Uterus (tissue), 4 donors: ENCODE results near the gene DMXL1. TPM values are rescaled to one million over a fixed set of nuclear protein-coding genes. Genes with fewer than 3 reads are reported as not detected.

Source experiments
- DNase-seq, 2 donors: peaks; one replicate each; pipeline ENCODE4 v3.0.0-alpha.2; 2019 to 2020
- H3K27ac ChIP-seq, 2 donors: fragments of 200-600 bp; sonication (generic); 1 replicate in 1 of 2; 2 replicates in 1 of 2; pipeline ENCODE4 v1.5.1; 2016 to 2018
- H3K27me3 ChIP-seq, 2 donors: fragments of 200-600 bp; sonication (generic); one replicate each; pipeline ENCODE4 v1.5.1; 2018 to 2019; ENCODE audit warnings: control low read depth in 1 of 2
- H3K36me3 ChIP-seq, 2 donors: fragments of 200-600 bp; sonication (generic); one replicate each; pipeline ENCODE4 v1.5.1; 2019; ENCODE audit warnings: control low read depth in 1 of 2
- H3K4me1 ChIP-seq, 2 donors: fragments of 200-600 bp; sonication (generic); one replicate each; pipeline ENCODE4 v1.5.1; 2018 to 2019; ENCODE audit warnings: control low read depth in 1 of 2
- H3K4me3 ChIP-seq, 2 donors: fragments of 200-600 bp; sonication (generic); 1 replicate in 1 of 2; 2 replicates in 1 of 2; pipeline ENCODE4 v1.5.1; 2018 to 2019; ENCODE audit warnings: mild to moderate bottlenecking in 1 of 2
- H3K9me3 ChIP-seq, 2 donors: fragments of 200-600 bp; sonication (generic); one replicate each; pipeline ENCODE4 v1.5.1; 2019; ENCODE audit warnings: control low read depth in 1 of 2
- POLR2A ChIP-seq, 2 donors: fragments of 450-650 bp; IDR thresholded peaks; one replicate each; pipeline ENCODE4 v1.6.1; 2016; ENCODE audit warnings: antibody characterized with exemption in 2 of 2, mild to moderate bottlenecking in 1 of 2, moderate library complexity in 1 of 2
- intact Hi-C: fragments of 100-400 bp; cut with DNase I; formaldehyde crosslinking; loops from one replicate; pipeline ENCODE4 v1.15.1; 2023; ENCODE audit warnings: low total_unique reads
- total RNA-seq, 4 donors: library from RNA; depleted of rRNA in 3 of 4; stranded (reverse); fragments of >200 nt in 3 of 4; gene quantifications; one replicate each; pipeline versions ENCODE4 v1.1.0 to v1.2.4, GENCODE V29; 2014 to 2023
- TF ChIP-seq, protein P1 (sequence below), 4 experiments: fragments of 200-600 bp in 2 of 4; fragments of 450-650 bp in 2 of 4; sonication (generic) in 2 of 4; IDR thresholded peaks; one replicate each; pipeline ENCODE4 v1.5.1; 2016 to 2019; ENCODE audit warnings: antibody characterized with exemption in 4 of 4, mild to moderate bottlenecking in 2 of 4, moderate library complexity in 1 of 4
- donor health status: DM: yes; HTN: yes; CAD: no.

The DMXL1 gene
- total RNA-seq, 4 donors from 2014 or later: 24.4 to 119 (median 56.1) TPM

DNA sequence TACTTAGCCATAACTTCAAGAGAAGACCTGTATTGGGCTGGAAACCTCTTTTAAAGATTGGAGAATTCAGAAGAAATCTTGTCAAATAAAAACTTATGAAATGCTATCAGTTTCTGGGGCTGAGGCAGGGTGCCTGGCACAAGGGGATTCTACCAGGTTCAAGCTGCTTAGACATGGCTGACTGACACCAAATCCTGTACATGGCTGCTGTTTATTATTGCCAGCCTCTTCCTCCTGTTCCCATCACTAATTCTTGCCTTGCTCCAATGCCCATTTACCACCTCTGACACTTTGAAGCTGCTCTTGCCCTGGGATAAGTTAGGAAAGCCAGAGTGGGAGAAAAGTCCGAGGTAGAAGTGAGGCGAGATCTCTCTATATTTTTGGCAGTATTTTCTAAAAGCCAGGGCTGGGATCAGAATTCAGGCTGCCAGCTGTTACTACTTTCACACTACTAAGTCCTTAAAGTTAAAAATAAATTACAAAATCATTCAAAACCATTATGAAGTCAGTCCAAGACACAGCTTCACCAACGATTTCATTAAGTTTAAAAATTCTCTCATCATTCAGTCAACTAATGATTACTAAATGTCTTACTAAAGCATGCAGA, 218.7 kb downstream of the DMXL1 start:
- no peak overlapping the region for H3K27ac ChIP-seq
- no peaks in the 10 kb centered on the region for H3K36me3 ChIP-seq
- H3K27me3 ChIP-seq: no peaks in the 10 kb centered on the region
- no peak overlapping the region for H3K4me3 ChIP-seq
- DNase-seq: no peak
- TF ChIP-seq, protein P1, sequence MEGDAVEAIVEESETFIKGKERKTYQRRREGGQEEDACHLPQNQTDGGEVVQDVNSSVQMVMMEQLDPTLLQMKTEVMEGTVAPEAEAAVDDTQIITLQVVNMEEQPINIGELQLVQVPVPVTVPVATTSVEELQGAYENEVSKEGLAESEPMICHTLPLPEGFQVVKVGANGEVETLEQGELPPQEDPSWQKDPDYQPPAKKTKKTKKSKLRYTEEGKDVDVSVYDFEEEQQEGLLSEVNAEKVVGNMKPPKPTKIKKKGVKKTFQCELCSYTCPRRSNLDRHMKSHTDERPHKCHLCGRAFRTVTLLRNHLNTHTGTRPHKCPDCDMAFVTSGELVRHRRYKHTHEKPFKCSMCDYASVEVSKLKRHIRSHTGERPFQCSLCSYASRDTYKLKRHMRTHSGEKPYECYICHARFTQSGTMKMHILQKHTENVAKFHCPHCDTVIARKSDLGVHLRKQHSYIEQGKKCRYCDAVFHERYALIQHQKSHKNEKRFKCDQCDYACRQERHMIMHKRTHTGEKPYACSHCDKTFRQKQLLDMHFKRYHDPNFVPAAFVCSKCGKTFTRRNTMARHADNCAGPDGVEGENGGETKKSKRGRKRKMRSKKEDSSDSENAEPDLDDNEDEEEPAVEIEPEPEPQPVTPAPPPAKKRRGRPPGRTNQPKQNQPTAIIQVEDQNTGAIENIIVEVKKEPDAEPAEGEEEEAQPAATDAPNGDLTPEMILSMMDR (IDR thresholded peaks at IDR 0.05): no peak
- no peak for TF ChIP-seq POLR2A (IDR thresholded peaks at IDR 0.05)
- peaks cover 5 to 6% of the 10 kb centered on the region in 2 donors for H3K4me1 ChIP-seq
- intact Hi-C loops: no loop called here
- no peaks in the 10 kb centered on the region for H3K9me3 ChIP-seq

DNA sequence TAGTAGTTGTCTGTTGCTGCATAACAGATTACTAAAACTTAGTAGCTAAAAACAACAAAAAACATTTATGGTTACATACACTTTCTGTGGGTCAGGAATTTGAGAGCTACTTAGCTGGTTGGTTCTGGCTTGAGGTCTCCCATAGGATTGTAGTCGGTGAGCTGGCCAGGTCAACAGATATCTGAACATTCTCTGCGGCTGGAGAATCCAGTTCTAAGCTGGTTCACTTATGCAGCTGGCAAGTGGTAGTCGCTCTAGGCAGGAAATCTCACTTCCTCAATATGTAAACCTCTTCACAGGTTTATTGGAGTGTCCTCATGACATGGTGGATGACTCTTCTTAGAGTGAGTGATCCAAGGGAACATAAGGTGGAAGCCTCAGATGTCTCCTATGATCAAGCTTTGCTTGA, 219.3 kb downstream of the DMXL1 start:
- H3K9me3 ChIP-seq: no peaks in the 10 kb centered on the region
- H3K4me1 ChIP-seq: peaks cover 5 to 6% of the 10 kb centered on the region in 2 donors
- no peaks in the 10 kb centered on the region for H3K27me3 ChIP-seq
- no peak overlapping the region for H3K4me3 ChIP-seq
- TF ChIP-seq, protein P1 (IDR thresholded peaks at IDR 0.05): no peak
- no peak for TF ChIP-seq POLR2A (IDR thresholded peaks at IDR 0.05)
- intact Hi-C loops: no loop called here
- no peak for DNase-seq
- no peaks in the 10 kb centered on the region for H3K36me3 ChIP-seq
- no peak overlapping the region for H3K27ac ChIP-seq

DNA sequence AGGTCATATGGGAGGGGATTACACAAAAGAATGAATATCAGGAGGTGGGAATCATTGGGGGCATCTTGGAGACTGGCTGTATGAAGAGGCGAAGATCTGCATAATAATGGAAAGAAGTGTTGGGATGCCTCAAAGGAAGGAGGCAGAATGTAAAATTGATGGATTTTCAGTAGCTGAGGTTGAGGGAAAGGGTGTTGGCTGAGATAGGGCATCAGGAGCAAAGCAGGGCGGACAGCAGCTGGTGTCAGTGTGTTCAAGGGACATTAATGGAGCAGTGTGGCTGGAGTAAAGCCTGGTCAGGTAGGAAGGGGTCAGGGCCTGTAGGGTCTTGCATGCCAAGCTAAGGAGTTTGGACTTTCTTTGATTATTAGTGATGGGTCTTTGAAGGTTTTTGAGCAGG, 219.7 kb downstream of the DMXL1 start:
- no peak for DNase-seq
- Histone ChIP-seq H3K36me3 (no peaks in the 10 kb centered on the region), H3K4me1 (peaks cover 5 to 6% of the 10 kb centered on the region in 2 donors), H3K4me3 (no peak overlapping the region), H3K27me3 (no peaks in the 10 kb centered on the region), H3K27ac (no peak overlapping the region), H3K9me3 (no peaks in the 10 kb centered on the region)
- intact Hi-C loops: no loop called here
- TF ChIP-seq POLR2A (IDR thresholded peaks at IDR 0.05): no peak
- TF ChIP-seq, protein P1 (IDR thresholded peaks at IDR 0.05): no peak

DNA sequence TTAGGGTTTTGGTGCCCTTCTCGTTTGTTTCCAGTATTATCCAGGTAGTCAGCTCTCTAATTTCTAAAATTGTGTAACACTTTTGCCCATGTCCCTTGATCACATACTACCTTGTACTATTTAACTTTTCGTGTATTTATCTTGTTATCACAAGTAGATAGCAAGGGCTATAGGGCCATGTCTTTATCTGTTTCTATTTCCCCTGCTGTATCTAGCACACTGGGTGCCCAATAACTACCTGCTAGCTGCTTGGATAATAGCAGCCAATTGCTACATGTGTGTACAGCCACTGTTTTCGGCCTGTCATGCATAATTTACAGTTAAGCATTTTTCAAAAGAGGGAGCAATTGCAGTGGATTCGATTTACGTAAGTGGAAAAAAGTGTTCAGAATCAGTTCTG, 220.2 kb downstream of the DMXL1 start:
- TF ChIP-seq POLR2A (IDR thresholded peaks at IDR 0.05): no peak
- TF ChIP-seq, protein P1 (IDR thresholded peaks at IDR 0.05): no peak
- Histone ChIP-seq H3K36me3 (no peaks in the 10 kb centered on the region), H3K9me3 (no peaks in the 10 kb centered on the region), H3K4me3 (no peak overlapping the region), H3K27me3 (no peaks in the 10 kb centered on the region), H3K4me1 (peaks cover 5 to 6% of the 10 kb centered on the region in 2 donors), H3K27ac (no peak overlapping the region)
- intact Hi-C loops: no loop called here
- DNase-seq: no peak

DNA sequence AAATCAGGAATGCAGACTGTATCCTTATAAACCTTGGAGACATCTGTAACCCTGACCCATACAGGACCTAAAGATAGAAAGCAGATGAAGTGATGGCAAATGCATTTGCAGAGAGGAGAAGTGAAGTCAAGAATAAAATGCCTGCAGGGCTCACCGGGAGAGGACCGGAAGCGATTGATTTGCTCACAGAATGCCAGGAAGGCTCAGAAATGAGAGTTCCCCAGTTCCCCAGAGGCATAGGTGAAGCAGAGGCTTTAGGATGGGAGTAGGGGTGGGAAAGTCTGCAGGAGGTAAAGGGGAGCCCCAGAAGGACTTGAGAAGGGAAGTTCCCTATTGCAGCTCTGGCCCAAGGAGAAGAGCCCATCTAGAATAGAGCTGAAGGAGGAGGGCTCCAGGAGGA, 221.0 kb downstream of the DMXL1 start:
- no peak for DNase-seq
- H3K27ac ChIP-seq: no peak overlapping the region
- H3K27me3 ChIP-seq: no peaks in the 10 kb centered on the region
- peaks cover 5 to 6% of the 10 kb centered on the region in 2 donors for H3K4me1 ChIP-seq
- no peak overlapping the region for H3K4me3 ChIP-seq
- no peaks in the 10 kb centered on the region for H3K36me3 ChIP-seq
- intact Hi-C loops: no loop called here
- TF ChIP-seq, protein P1 (IDR thresholded peaks at IDR 0.05): no peak
- TF ChIP-seq POLR2A (IDR thresholded peaks at IDR 0.05): no peak
- no peaks in the 10 kb centered on the region for H3K9me3 ChIP-seq
